Stimulated activated CD4-positive, alpha-beta T cell treated with anti-CD3 and anti-CD28 coated beads, Interleukin-1b, Interleukin-23, amount 100 ng/mL, for 48 hours (primary cell): ENCODE data around the gene VPS9D1.
A peak's percentile ranks its signal among the peaks of the same experiment; 100 is the strongest.
"Not testable (repeated sequence)": the region's sequence is repeated elsewhere in the genome, so short reads cannot be mapped to it uniquely, and the experiment has no call there.

ENCODE experiments used
- DNase-seq: peaks from one replicate; pipeline ENCODE4 v3.0.0-alpha.2; 2020

VPS9D1 gene

DNA sequence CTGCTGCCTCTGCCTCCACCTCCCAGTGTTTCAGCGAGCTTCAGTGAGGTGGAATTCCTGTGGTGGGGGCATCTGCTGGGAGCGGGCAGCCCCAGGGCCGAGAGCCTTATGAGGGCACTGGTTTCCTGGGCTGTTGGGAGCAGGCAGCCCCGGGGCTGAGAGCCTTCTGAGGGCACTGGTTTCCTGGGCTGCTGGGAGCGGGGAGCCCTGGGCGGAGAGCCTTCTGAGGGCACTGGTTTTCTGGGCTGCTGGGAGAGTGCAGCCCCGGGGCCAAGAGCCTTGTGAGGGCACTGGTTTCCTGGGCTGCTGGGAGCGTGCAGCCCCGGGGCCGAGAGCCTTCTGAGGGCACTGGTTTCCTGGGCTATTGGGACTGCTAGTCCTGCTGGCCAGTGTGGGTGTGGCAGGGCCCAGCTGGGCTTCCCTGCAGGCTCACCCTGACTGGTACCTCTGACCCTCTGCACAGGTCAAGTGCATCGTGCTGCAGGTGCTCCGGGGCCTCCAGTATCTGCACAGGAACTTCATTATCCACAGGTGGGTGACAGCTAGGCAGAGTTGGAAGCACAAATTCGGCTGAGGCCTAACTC, 28.6 kb downstream of the VPS9D1 start:
- DNase-seq, result no peak

GRCh38 chr16:89691231-89691985, 29.3 kb downstream of the VPS9D1 start:
- no peak for DNase-seq

- DNase-seq, result no peak
Measured at GRCh38 chr16:89690392-89690901, 30.3 kb downstream of the VPS9D1 start.

DNA sequence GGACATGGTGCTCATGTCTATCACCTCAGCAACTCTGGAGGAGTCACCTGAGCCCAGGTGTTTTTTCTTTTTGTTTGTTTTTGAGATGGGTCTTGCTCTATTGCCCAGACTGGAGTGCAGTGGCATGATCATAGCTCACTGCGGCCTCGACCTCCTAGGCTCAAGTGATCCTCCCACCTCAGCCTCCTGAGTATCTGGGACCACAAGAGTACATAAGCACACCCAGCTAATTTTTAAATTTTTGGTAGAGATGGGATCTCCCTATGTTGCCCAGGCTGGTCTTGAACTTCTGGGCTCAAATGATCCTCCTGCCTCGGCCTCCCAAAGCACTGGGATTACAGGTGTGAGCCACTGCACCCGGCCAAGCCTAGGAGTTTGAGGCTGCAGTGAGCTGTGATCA, 31.1 kb downstream of the VPS9D1 start:
- DNase-seq, result not testable (repeated sequence)

GRCh38 chr16:89689142-89689541, 31.6 kb downstream of the VPS9D1 start:
- DNase-seq, result no peak

- DNase-seq, result no peak
Measured at GRCh38 chr16:89688395-89688794, 32.3 kb downstream of the VPS9D1 start.

GRCh38 chr16:89687092-89687940, 33.4 kb downstream of the VPS9D1 start:
- DNase-seq, result no peak

- peak; percentile 89 for DNase-seq
Measured at GRCh38 chr16:89686520-89687091, 34.1 kb downstream of the VPS9D1 start, which contains the start of gene CDK10. Gene CDK10, plus strand, starts transcription at chr16:89686689. Its CDS starts 22 bp downstream, at chr16:89686711.

GRCh38 chr16:89685916-89686315, 34.8 kb downstream of the VPS9D1 start:
- no peak for DNase-seq

DNA sequence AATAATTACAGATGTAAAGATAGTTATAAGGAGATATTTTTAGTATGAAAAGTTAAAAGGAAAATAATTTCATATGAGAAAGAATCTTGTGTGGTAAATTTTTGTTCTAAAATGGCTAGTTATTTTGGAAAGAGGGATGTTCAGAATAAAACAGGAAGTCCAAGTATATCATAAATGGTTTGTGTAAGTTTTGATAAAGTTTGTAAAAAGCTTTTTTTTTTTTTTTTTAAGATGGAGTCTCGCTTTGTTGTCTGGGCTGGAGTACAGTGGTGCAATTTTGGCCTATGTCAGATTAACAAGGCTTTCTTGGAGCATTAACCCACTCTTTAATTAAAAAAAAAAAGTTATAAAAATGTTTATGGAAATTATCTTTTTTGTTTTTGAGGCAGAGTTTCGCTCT, 42.4 kb downstream of the VPS9D1 start:
- no peak for DNase-seq

- no peak for DNase-seq
Measured at GRCh38 chr16:89672177-89672941, 48.3 kb downstream of the VPS9D1 start.

- DNase-seq, result not testable (repeated sequence)
Measured at GRCh38 chr16:89671565-89671964, 49.1 kb downstream of the VPS9D1 start.

GRCh38 chr16:89670496-89671431, 49.9 kb downstream of the VPS9D1 start:
- no peak for DNase-seq

DNA sequence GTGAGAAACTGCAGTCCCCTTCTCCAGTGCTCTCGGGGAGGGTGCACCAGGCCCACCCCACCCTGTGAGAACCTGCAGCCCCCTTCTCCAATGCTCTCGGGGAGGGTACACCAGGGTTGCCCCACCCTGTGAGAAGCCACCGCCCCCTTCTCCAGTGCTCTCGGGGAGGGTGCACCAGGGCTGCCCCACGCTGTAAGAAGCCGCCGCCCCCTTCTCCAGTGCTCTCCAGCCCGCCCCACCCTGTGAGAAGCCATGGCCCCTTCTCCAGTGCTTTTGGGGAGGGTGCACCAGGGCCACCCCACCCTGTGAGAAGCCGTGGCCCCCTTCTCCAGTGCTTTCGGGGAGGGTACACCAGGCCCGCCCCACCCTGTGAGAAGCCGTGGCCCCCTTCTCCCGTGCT, 50.9 kb downstream of the VPS9D1 start:
- no peak for DNase-seq

DNA sequence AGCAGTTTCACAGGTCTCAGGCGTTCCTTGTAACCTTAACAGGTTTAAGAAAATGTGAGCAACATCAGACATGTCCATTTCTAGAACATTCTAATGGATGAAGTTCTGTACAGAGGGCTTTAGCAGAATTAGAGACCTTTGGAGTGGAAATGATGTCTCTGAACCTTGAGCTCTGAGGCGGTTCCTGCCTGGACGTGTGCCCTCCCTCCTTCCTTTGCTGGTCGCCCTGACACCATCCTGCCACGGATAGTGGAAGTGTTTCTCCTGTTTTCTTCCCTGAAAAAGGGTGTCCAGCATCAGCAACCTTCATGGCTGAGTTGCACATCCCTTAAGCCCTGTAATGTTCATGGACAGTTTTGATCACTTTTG, 51.9 kb downstream of the VPS9D1 start:
- no peak for DNase-seq

- DNase-seq, result no peak
Measured at GRCh38 chr16:89667633-89668032, 53.1 kb downstream of the VPS9D1 start.

DNA sequence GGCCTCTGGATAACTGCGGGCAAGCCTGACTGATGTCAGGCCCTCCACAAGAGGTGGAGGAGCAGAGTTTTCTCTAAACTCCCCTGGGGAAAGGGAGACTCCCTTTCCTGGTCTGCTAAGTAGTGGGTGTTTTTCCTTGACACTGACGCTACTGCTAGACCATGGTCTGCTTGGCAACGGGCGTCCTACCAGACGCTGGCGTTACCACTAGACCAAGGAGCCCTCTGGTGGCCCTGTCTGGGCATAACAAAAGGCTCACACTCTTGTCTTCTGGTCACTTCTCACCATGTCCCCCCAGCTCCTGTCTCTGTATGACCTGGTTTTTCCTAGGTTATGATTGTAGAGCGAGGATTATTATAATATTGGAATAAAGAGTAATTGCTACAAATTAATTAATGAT, 53.7 kb downstream of the VPS9D1 start:
- DNase-seq, result peak; percentile 24

GRCh38 chr16:89664238-89664637, 56.5 kb downstream of the VPS9D1 start:
- DNase-seq, result not testable (repeated sequence)

GRCh38 chr16:89661215-89661614, 59.5 kb downstream of the VPS9D1 start:
- no peak for DNase-seq

DNA sequence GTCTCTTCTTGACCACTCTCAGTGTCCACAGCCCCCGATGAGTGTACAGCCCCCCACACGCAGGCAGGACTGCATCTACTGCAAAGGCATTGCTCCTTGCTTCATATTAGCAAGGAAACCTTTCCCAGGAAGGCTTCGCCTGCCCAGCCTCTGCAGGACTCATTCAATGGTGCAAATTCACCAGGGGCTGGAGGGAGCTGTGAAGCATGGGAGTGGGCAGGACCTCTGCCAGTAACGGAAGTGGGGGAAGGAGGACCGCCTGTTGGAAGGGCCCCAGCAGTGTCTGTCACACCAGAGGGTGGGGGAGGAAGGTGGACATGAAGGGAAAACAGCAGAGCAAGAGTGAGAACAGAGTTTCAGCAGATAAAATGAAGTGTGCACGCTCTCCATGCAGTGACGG, 60.6 kb downstream of the VPS9D1 start:
- no peak for DNase-seq

GRCh38 chr16:89658221-89658879, 62.3 kb downstream of the VPS9D1 start:
- no peak for DNase-seq
